DOHH2 (cell line): ENCODE measurements around the gene MCU.

Experiments
- H3F3A ChIP-seq: fragments of 200-600 bp; sonication (generic), shearing (Covaris generic); 2 replicates; pipeline ENCODE4 v1.6.0; 2016; ENCODE audit warnings: antibody characterized with exemption, mild to moderate bottlenecking; ENCODE audit not compliant: control insufficient read depth, insufficient read depth
- H3K27ac ChIP-seq: fragments of 200-600 bp; sonication (generic); 2 replicates; pipeline ENCODE4 v1.5.1; 2014; ENCODE audit warnings: low read depth, mild to moderate bottlenecking, low read length, moderate library complexity
- H3K27me3 ChIP-seq: fragments of 200-600 bp; sonication (generic); 2 replicates; pipeline ENCODE4 v1.6.1; 2014; ENCODE audit warnings: mild to moderate bottlenecking, low read length, mixed read lengths; ENCODE audit not compliant: control insufficient read depth
- H3K36me3 ChIP-seq: fragments of 200-600 bp; sonication (generic); 2 replicates; pipeline ENCODE4 v1.6.1; 2014; ENCODE audit warnings: mild to moderate bottlenecking, low read length, moderate library complexity, mixed read lengths; ENCODE audit not compliant: control insufficient read depth
- H3K4me1 ChIP-seq: fragments of 200-600 bp; sonication (generic); 2 replicates; pipeline ENCODE4 v1.6.1; 2014; ENCODE audit warnings: mild to moderate bottlenecking, low read length, mixed read lengths; ENCODE audit not compliant: control insufficient read depth
- H3K4me2 ChIP-seq: fragments of 200-600 bp; sonication (generic); 2 replicates; pipeline ENCODE4 v1.6.0; 2014; ENCODE audit warnings: mild to moderate bottlenecking, low read length, moderate library complexity
- H3K4me3 ChIP-seq: fragments of 200-600 bp; sonication (generic); 2 replicates; pipeline ENCODE4 v1.5.1; 2014; ENCODE audit warnings: mild to moderate bottlenecking, low read length, mixed read lengths
- H3K79me2 ChIP-seq: fragments of 200-600 bp; sonication (generic); 2 replicates; pipeline ENCODE4 v1.6.1; 2014; ENCODE audit warnings: mild to moderate bottlenecking, low read length, mixed read lengths; ENCODE audit not compliant: control insufficient read depth
- H3K9me2 ChIP-seq: fragments of 200-600 bp; sonication (generic); replicated peaks from 2 replicates; pipeline ENCODE4 v1.6.1; 2014; ENCODE audit warnings: mild to moderate bottlenecking, low read length, mixed read lengths; ENCODE audit not compliant: control insufficient read depth
- H3K9me3 ChIP-seq: fragments of 200-600 bp; sonication (generic); 2 replicates; pipeline ENCODE4 v1.6.1; 2014; ENCODE audit warnings: antibody characterized with exemption, low read length, mixed read lengths; ENCODE audit not compliant: control insufficient read depth, insufficient read depth
- H4K20me1 ChIP-seq: fragments of 200-600 bp; sonication (generic); 2 replicates; pipeline ENCODE4 v1.6.0; 2014; ENCODE audit warnings: low read depth, mild to moderate bottlenecking, antibody characterized with exemption, low read length, moderate library complexity; ENCODE audit not compliant: control insufficient read depth, insufficient read depth
- CTCF ChIP-seq: fragments of 200-600 bp; sonication (generic); IDR thresholded peaks from one replicate; pipeline ENCODE4 v1.5.1; 2014; ENCODE audit warnings: antibody characterized with exemption, mild to moderate bottlenecking, low read depth, low read length; ENCODE audit not compliant: poor library complexity, severe bottlenecking
- EZH2phosphoT487 ChIP-seq: fragments of 200-600 bp; sonication (generic); IDR thresholded peaks from 2 replicates; pipeline ENCODE4 v1.6.1; 2017; ENCODE audit warnings: borderline replicate concordance, mild to moderate bottlenecking, antibody characterized with exemption, low read length, moderate library complexity, mixed read lengths

MCU gene

DNA sequence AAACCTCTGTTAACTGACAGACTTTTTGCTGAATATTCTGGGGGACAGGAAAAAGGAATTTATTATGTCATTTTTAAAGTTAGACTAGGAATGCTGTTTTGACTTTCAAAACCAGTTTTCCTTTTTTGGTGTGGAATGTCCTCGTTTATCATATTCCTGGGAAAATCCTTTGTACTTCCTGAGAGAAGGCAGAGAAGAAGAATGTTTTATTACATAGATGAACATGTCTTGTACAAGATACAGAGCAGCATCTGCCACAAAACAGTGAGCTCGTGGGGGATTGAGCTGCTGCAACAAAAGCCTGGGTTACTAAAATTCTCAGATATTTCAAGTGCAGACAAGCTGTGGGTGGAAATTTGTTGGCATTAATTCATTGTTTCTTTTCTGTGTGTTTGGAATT, 20.2 kb downstream of the MCU start:
- Histone ChIP-seq H3K4me2 (no peak overlapping the region), H3K9me2 (no peaks in the 10 kb centered on the region)
- TF ChIP-seq EZH2phosphoT487, result no peak
- TF ChIP-seq CTCF, result no peak

GRCh38 chr10:72719941-72720592, 28.1 kb downstream of the MCU start:
- no peaks in the 10 kb centered on the region for H3K79me2 ChIP-seq
- H3K4me3 ChIP-seq, result no peak overlapping the region
- no peak overlapping the region for H3K27ac ChIP-seq
- H3K4me1 ChIP-seq, result no peaks in the 10 kb centered on the region
- no peaks in the 10 kb centered on the region for H4K20me1 ChIP-seq
- no peak overlapping the region for H3K4me2 ChIP-seq
- TF ChIP-seq EZH2phosphoT487 (no peak), CTCF (no peak)
- H3K27me3 ChIP-seq, result no peaks in the 10 kb centered on the region
- H3K9me3 ChIP-seq, result no peaks in the 10 kb centered on the region
- H3F3A ChIP-seq, result no peaks in the 10 kb centered on the region
- H3K36me3 ChIP-seq, result peaks cover 3% of the 10 kb centered on the region; the same call in 1 of the 2 replicates
- H3K9me2 ChIP-seq, result no peaks in the 10 kb centered on the region

More for the DNA sequence above, 20.2 kb downstream of the MCU start:
- Histone ChIP-seq H3K36me3 (peaks cover 3% of the 10 kb centered on the region; the same call in 1 of the 2 replicates), H3K4me3 (no peak overlapping the region), H3F3A (no peaks in the 10 kb centered on the region), H3K4me1 (no peaks in the 10 kb centered on the region), H3K27me3 (no peaks in the 10 kb centered on the region), H3K79me2 (no peaks in the 10 kb centered on the region), H3K9me3 (no peaks in the 10 kb centered on the region), H4K20me1 (no peaks in the 10 kb centered on the region), H3K27ac (no peak overlapping the region)

- no peaks in the 10 kb centered on the region for H3F3A ChIP-seq
- no peaks in the 10 kb centered on the region for H3K4me1 ChIP-seq
- no peak overlapping the region for H3K27ac ChIP-seq
- no peak for TF ChIP-seq EZH2phosphoT487
- no peak overlapping the region for H3K4me3 ChIP-seq
- H3K4me2 ChIP-seq, result no peak overlapping the region
- H3K27me3 ChIP-seq, result no peaks in the 10 kb centered on the region
- H3K36me3 ChIP-seq, result no peaks in the 10 kb centered on the region; the same call in 1 of the 2 replicates
- H3K79me2 ChIP-seq, result no peaks in the 10 kb centered on the region
- H3K9me3 ChIP-seq, result no peaks in the 10 kb centered on the region
- no peaks in the 10 kb centered on the region for H4K20me1 ChIP-seq
- H3K9me2 ChIP-seq, result no peaks in the 10 kb centered on the region
Observed at GRCh38 chr10:72720814-72721660, 29.1 kb downstream of the MCU start.

- no peaks in the 10 kb centered on the region for H3K9me3 ChIP-seq
- H4K20me1 ChIP-seq, result no peaks in the 10 kb centered on the region
- no peaks in the 10 kb centered on the region for H3K4me1 ChIP-seq
- H3K36me3 ChIP-seq, result no peaks in the 10 kb centered on the region
- H3F3A ChIP-seq, result no peaks in the 10 kb centered on the region
- no peak overlapping the region for H3K4me3 ChIP-seq
- TF ChIP-seq CTCF, result no peak
- no peak for TF ChIP-seq EZH2phosphoT487
- no peak overlapping the region for H3K27ac ChIP-seq
- no peaks in the 10 kb centered on the region for H3K9me2 ChIP-seq
- no peaks in the 10 kb centered on the region for H3K27me3 ChIP-seq
- H3K4me2 ChIP-seq, result no peak overlapping the region
- no peaks in the 10 kb centered on the region for H3K79me2 ChIP-seq
Observed at GRCh38 chr10:72727130-72727529, 35.2 kb downstream of the MCU start.
